C4-2B (cell line): ENCODE results near the gene GNL2.

ENCODE experiments used
- CTCF ChIP-seq: fragments of 450-650 bp; conservative IDR thresholded peaks from 2 replicates; pipeline ENCODE4 v1.5.1; 2017; ENCODE audit warnings: mild to moderate bottlenecking
- ZFX ChIP-seq: fragments of 450-650 bp; IDR thresholded peaks from 2 replicates; pipeline ENCODE4 v1.6.1; 2017

- TF ChIP-seq CTCF (no peak), ZFX (no peak)
Measured at GRCh38 chr1:37517569-37517968, 78.2 kb downstream of the GNL2 start.
